GM13976 (cell line): ENCODE results near the gene USP11.

Source experiments
- DNase-seq: peaks from one replicate; pipeline ENCODE4 v3.0.0; 2012; ENCODE audit warnings: low spot score
- CTCF ChIP-seq: IDR thresholded peaks from 2 replicates; pipeline ENCODE4 v1.5.1; 2012; ENCODE audit warnings: borderline replicate concordance, mild to moderate bottlenecking; ENCODE audit not compliant: insufficient read depth; ENCODE audit errors: extremely low read depth, missing control alignments, control extremely low read depth
- in situ Hi-C: fragments of 300-500 bp; cut with MboI; formaldehyde crosslinking; loops from one replicate; pipeline ENCODE4 v1.12.0; 2022; ENCODE audit warnings: low sequenced_read_pairs, mixed read lengths, inconsistent platforms; ENCODE audit not compliant: unreplicated experiment

Gene USP11

GRCh38 chrX:47223476-47224250 is 9.1 kb upstream of the USP11 start:
- DNase-seq: no peak
- in situ Hi-C loops: no loop called here
- TF ChIP-seq CTCF: no peak

GRCh38 chrX:47224266-47224895 is 8.4 kb upstream of the USP11 start:
- TF ChIP-seq CTCF: no peak
- DNase-seq: no peak
- in situ Hi-C loops: no loop called here

- no peak for TF ChIP-seq CTCF
- no peak for DNase-seq
- in situ Hi-C loops: no loop called here
Observed at GRCh38 chrX:47224896-47225290, 7.9 kb upstream of the USP11 start.

- in situ Hi-C loops: no loop called here
Observed at GRCh38 chrX:47226071-47226470, 6.7 kb upstream of the USP11 start.

GRCh38 chrX:47226531-47227333 is 6.1 kb upstream of the USP11 start:
- in situ Hi-C loops: no loop called here
- DNase-seq: no peak
- no peak for TF ChIP-seq CTCF

More at GRCh38 chrX:47226071-47226470, 6.7 kb upstream of the USP11 start:
- DNase-seq: no peak
- no peak for TF ChIP-seq CTCF

- TF ChIP-seq CTCF: no peak
- DNase-seq: no peak
- in situ Hi-C loops: no loop called here
Observed at GRCh38 chrX:47227334-47227583, 5.5 kb upstream of the USP11 start.
